HepG2 (cell line): Measurements from ENCODE around the gene HPCAL4. TPM values are rescaled to one million over a fixed set of nuclear protein-coding genes. Genes with fewer than 3 reads are reported as not detected.

Experiments
- ATAC-seq: fragments of 200-7000 bp; cut with Tn5 transposase; 3 replicates; pipeline ENCODE4 v1.9.1; 2020; ENCODE audit warnings: mild to moderate bottlenecking, moderate library complexity
- BruUV-seq: library from RNA; stranded (reverse); fragments of 400-500 nt; replicated peaks from 2 replicates; lab custom pipeline; 2021; lab: Mats Ljungman, UMichigan
- CTCF ChIA-PET: fragments of 300-600 bp; formaldehyde crosslinking; extraction: SDS; loops from one replicate; lab custom pipeline; 2021; ENCODE audit warnings: low total read pairs, inconsistent platforms, low intra/inter-chr PET ratio; lab: Yijun Ruan, JAX
- POLR2A ChIA-PET: fragments of 350-600 bp; sonication (Branson Sonifier 250); formaldehyde crosslinking; loops from one replicate; lab custom pipeline; 2020; ENCODE audit warnings: antibody characterized with exemption, inconsistent platforms; lab: Yijun Ruan, JAX
- DNase-seq: peaks from one replicate; pipeline ENCODE4 v3.0.0-alpha.2; 2015; ENCODE audit warnings: low spot score
- FAIRE-seq: peaks from 3 replicates; lab custom pipeline; 2011; peaks lifted over from hg19 to GRCh38; lab: Jason Lieb, UNC
- H2AFZ ChIP-seq: one replicate; pipeline ENCODE4 v1.6.1; 2011; ENCODE audit warnings: low read length, inconsistent platforms
- H3K27ac ChIP-seq: fragments of 300-600 bp; 3 replicates; pipeline ENCODE4 v1.8.0; 2011; ENCODE audit warnings: mixed run types, mild to moderate bottlenecking, mixed read lengths, low read length, inconsistent platforms; ENCODE audit not compliant: insufficient read depth; ENCODE audit errors: extremely low read length
- H3K27me3 ChIP-seq, 2 experiments: fragments of 200-600 bp in 1 of 2; 2 replicates in 1 of 2; 3 replicates in 1 of 2; pipeline versions ENCODE4 v1.6.0 to v1.8.0; 2011; ENCODE audit warnings: low read length in 2 of 2, mild to moderate bottlenecking in 2 of 2, moderate library complexity in 2 of 2, inconsistent platforms in 1 of 2; ENCODE audit not compliant: insufficient read depth in 2 of 2, control insufficient read depth in 1 of 2
- H3K36me3 ChIP-seq, 2 experiments: fragments of 200-600 bp in 1 of 2; replicated peaks in 1 of 2; 2 replicates in 1 of 2; 3 replicates in 1 of 2; pipeline versions ENCODE4 v1.5.1 to v1.8.0; 2011; ENCODE audit warnings: low read length in 2 of 2, inconsistent platforms in 1 of 2; ENCODE audit not compliant: insufficient read depth in 2 of 2, control insufficient read depth in 1 of 2
- H3K4me1 ChIP-seq: 2 replicates; pipeline ENCODE4 v1.5.1; 2012; ENCODE audit warnings: low read length, inconsistent platforms; ENCODE audit not compliant: insufficient read depth
- H3K4me2 ChIP-seq: 2 replicates; pipeline ENCODE4 v1.6.0; 2011; ENCODE audit warnings: low read depth, low read length, inconsistent platforms
- H3K4me3 ChIP-seq, 3 experiments: fragments of 200-600 bp in 1 of 3; sonication (generic), shearing (Covaris generic) in 1 of 3; replicated peaks in 1 of 3; 2 replicates each; pipeline ENCODE4 v1.5.1; 2011 to 2016; ENCODE audit warnings: low read length in 3 of 3, inconsistent platforms in 2 of 3, low read depth in 2 of 3, mild to moderate bottlenecking in 2 of 3, control low read depth in 1 of 3, mixed read lengths in 1 of 3; ENCODE audit not compliant: insufficient read depth in 1 of 3
- H3K79me2 ChIP-seq: one replicate; pipeline ENCODE4 v1.6.1; 2011; ENCODE audit warnings: low read length, inconsistent platforms; ENCODE audit not compliant: insufficient read depth
- H3K9ac ChIP-seq: 2 replicates; pipeline ENCODE4 v1.6.0; 2011; ENCODE audit warnings: mild to moderate bottlenecking, low read depth, low read length, inconsistent platforms; ENCODE audit not compliant: insufficient read depth
- H3K9me3 ChIP-seq: 2 replicates; pipeline ENCODE4 v1.5.1; 2012; ENCODE audit warnings: mild to moderate bottlenecking, low read length
- H4K20me1 ChIP-seq: 2 replicates; pipeline ENCODE4 v1.6.0; 2011; ENCODE audit warnings: inconsistent platforms, mild to moderate bottlenecking, low read length, moderate library complexity; ENCODE audit not compliant: insufficient read depth
- AFF4 ChIP-seq: sonication (generic); formaldehyde crosslinking; IDR thresholded peaks from 2 replicates; pipeline ENCODE4 v1.4.0; 2020; ENCODE audit warnings: missing genetic modification reagents
- BCL6 ChIP-seq: IDR thresholded peaks from 2 replicates; pipeline ENCODE4 v1.6.1; 2016; ENCODE audit warnings: missing genetic modification reagents, missing compliant biosample characterization
- FOXJ3 ChIP-seq: sonication (generic); formaldehyde crosslinking; IDR thresholded peaks from 2 replicates; pipeline ENCODE4 v1.4.0; 2020; ENCODE audit warnings: missing genetic modification reagents, mild to moderate bottlenecking, borderline replicate concordance
- HOMEZ ChIP-seq: IDR thresholded peaks from 2 replicates; pipeline ENCODE4 v1.6.1; 2016; ENCODE audit warnings: low read depth
- KDM2A ChIP-seq: sonication (generic); formaldehyde crosslinking; IDR thresholded peaks from 2 replicates; pipeline ENCODE4 v1.4.0; 2020; ENCODE audit warnings: low read depth, missing genetic modification reagents, borderline replicate concordance
- MXD4 ChIP-seq: IDR thresholded peaks from 2 replicates; pipeline ENCODE4 v1.6.1; 2016; ENCODE audit warnings: mild to moderate bottlenecking, missing biosample characterization, missing genetic modification reagents
- RXRB ChIP-seq: IDR thresholded peaks from 2 replicates; pipeline ENCODE4 v1.6.1; 2016; ENCODE audit warnings: borderline replicate concordance, missing genetic modification reagents, missing compliant biosample characterization
- SNRNP70 ChIP-seq: fragments of 200-400 bp; formaldehyde crosslinking; IDR thresholded peaks from 2 replicates; pipeline ENCODE4 v1.6.1; 2017; ENCODE audit warnings: mild to moderate bottlenecking, low read depth, low read length, moderate library complexity
- TEAD2 ChIP-seq: sonication (generic); formaldehyde crosslinking; IDR thresholded peaks from 2 replicates; pipeline ENCODE4 v1.9.0; 2021; ENCODE audit warnings: missing genetic modification reagents
- U2AF1 ChIP-seq: fragments of 200-400 bp; formaldehyde crosslinking; optimal IDR thresholded peaks from 2 replicates; pipeline ENCODE3; 2017; ENCODE audit warnings: mild to moderate bottlenecking, low read depth, low read length
- ZNF121 ChIP-seq: sonication (generic); formaldehyde crosslinking; IDR thresholded peaks from 2 replicates; pipeline ENCODE4 v1.5.0; 2020; ENCODE audit warnings: mild to moderate bottlenecking, missing genetic modification reagents
- ZNF430 ChIP-seq: sonication (generic); formaldehyde crosslinking; IDR thresholded peaks from 2 replicates; pipeline ENCODE4 v1.9.0; 2021; ENCODE audit warnings: mild to moderate bottlenecking, missing genetic modification reagents
- ZNF891 ChIP-seq: sonication (generic); formaldehyde crosslinking; IDR thresholded peaks from 2 replicates; pipeline ENCODE4 v1.5.0; 2020; ENCODE audit warnings: mild to moderate bottlenecking, missing genetic modification reagents
- WGBS: methylation state at CpG from one replicate; pipeline ENCODE4 v1.1.6; 2017; ENCODE audit warnings: low lambda C conversion rate; 5-methylcytosine and 5-hydroxymethylcytosine counted together
- in situ Hi-C: cut with HindIII; loops from 2 replicates; pipeline ENCODE4 v1.10.0; 2017; ENCODE audit warnings: low pct_unique_long_range_greater_than_20kb; ENCODE audit not compliant: extremely low pct_ligation_motif_present
- intact Hi-C: fragments of 100-400 bp; cut with micrococcal nuclease; formaldehyde crosslinking; loops from one replicate; pipeline ENCODE4 v1.10.0; 2022; ENCODE audit not compliant: unreplicated experiment
- polyA plus RNA-seq, 8 experiments: library from polyadenylated mRNA; depleted of rRNA in 3 of 8; stranded (reverse) in 7 of 8; unstranded in 1 of 8; fragments of >200 nt; fragmentation: Illumina TruSeq in 4 of 8; extraction: Trizol in 4 of 8; gene quantifications; 2 replicates each; pipeline versions ENCODE4 v1.2.1 to v1.2.3, GENCODE V29; 2011 to 2016; ENCODE audit warnings: low read depth in 4 of 8, missing spikeins in 1 of 8, mixed read lengths in 1 of 8; ENCODE audit not compliant: insufficient read depth in 1 of 8
- total RNA-seq, 5 experiments: library from RNA; depleted of rRNA; stranded (reverse); fragments of >200 nt; fragmentation: Illumina TruSeq; extraction: Trizol; gene quantifications; 2 replicates each; pipeline ENCODE4 v1.2.3, GENCODE V29; 2016; ENCODE audit warnings: low read depth in 1 of 5
- TF ChIP-seq, protein P1 (sequence below): sonication (generic); formaldehyde crosslinking; IDR thresholded peaks from 2 replicates; pipeline ENCODE4 v1.4.0; 2020; ENCODE audit warnings: missing genetic modification reagents
- TF ChIP-seq, protein P2 (sequence below): sonication (generic); formaldehyde crosslinking; IDR thresholded peaks from 2 replicates; pipeline ENCODE4; 2020; ENCODE audit warnings: missing genetic modification reagents, mild to moderate bottlenecking, borderline replicate concordance

The HPCAL4 gene
- total and polyA plus RNA-seq, 2 of the 13 experiments (the other 11 are each of a cell fraction or from before 2014, with no cell fraction given), result not detected

DNA sequence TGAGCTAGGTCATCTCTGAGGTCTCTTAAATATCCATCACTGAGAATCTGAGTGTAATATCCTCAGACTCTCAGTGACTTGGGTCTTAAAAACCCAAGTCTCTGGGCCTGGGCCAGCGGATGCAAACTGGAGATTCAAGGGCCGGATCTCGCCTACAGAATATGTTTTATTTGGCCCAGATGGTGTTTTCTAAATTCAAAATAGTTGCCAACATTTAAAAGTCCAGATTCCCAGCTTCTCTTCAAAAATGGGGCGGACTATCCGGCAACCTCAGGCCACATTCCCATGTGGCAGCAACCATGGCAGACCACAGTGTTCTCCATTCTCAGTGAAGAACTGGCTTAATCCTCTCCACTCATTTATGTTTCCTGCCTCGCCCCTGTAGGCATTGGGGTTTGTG lies 39.1 kb downstream of the HPCAL4 start:
- H3K4me2 ChIP-seq, result no peak overlapping the region
- H2AFZ ChIP-seq, result no peak overlapping the region
- no peak for TF ChIP-seq ZNF891 (CRISPR knock-in tag)
- TF ChIP-seq SNRNP70, result no peak
- TF ChIP-seq, protein P1, sequence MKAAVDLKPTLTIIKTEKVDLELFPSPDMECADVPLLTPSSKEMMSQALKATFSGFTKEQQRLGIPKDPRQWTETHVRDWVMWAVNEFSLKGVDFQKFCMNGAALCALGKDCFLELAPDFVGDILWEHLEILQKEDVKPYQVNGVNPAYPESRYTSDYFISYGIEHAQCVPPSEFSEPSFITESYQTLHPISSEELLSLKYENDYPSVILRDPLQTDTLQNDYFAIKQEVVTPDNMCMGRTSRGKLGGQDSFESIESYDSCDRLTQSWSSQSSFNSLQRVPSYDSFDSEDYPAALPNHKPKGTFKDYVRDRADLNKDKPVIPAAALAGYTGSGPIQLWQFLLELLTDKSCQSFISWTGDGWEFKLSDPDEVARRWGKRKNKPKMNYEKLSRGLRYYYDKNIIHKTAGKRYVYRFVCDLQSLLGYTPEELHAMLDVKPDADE (CRISPR knock-in tag), result no peak
- no peak for TF ChIP-seq AFF4 (CRISPR knock-in tag)
- no peak for TF ChIP-seq HOMEZ (CRISPR knock-in tag)
- TF ChIP-seq, protein P2, sequence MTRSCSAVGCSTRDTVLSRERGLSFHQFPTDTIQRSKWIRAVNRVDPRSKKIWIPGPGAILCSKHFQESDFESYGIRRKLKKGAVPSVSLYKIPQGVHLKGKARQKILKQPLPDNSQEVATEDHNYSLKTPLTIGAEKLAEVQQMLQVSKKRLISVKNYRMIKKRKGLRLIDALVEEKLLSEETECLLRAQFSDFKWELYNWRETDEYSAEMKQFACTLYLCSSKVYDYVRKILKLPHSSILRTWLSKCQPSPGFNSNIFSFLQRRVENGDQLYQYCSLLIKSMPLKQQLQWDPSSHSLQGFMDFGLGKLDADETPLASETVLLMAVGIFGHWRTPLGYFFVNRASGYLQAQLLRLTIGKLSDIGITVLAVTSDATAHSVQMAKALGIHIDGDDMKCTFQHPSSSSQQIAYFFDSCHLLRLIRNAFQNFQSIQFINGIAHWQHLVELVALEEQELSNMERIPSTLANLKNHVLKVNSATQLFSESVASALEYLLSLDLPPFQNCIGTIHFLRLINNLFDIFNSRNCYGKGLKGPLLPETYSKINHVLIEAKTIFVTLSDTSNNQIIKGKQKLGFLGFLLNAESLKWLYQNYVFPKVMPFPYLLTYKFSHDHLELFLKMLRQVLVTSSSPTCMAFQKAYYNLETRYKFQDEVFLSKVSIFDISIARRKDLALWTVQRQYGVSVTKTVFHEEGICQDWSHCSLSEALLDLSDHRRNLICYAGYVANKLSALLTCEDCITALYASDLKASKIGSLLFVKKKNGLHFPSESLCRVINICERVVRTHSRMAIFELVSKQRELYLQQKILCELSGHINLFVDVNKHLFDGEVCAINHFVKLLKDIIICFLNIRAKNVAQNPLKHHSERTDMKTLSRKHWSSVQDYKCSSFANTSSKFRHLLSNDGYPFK, result no peak
- TF ChIP-seq RXRB (CRISPR knock-in tag), result no peak
- TF ChIP-seq FOXJ3 (CRISPR knock-in tag), result no peak
- no peak for TF ChIP-seq TEAD2 (CRISPR knock-in tag)
- TF ChIP-seq ZNF121 (CRISPR knock-in tag), result no peak
- TF ChIP-seq U2AF1, result no peak
- no peak for TF ChIP-seq KDM2A (CRISPR knock-in tag)
- TF ChIP-seq ZNF430, result no peak
- TF ChIP-seq MXD4 (CRISPR knock-in tag), result no peak
- no peak for TF ChIP-seq BCL6 (CRISPR knock-in tag)
- BruUV-seq, result no TSS peak
- H3K4me3 ChIP-seq, result no peak overlapping the region
- WGBS, result 34% methylated on average over 6 of the region's 6 CpGs
- ATAC-seq (no peak), FAIRE-seq (no peak), DNase-seq (no peak)
- no peaks in the 10 kb centered on the region for H3K4me1 ChIP-seq
- ChIA-PET POLR2A (no interaction called here), CTCF (no interaction called here)
- intact Hi-C loops, result no loop called here
- H3K79me2 ChIP-seq, result no peaks in the 10 kb centered on the region
- no peaks in the 10 kb centered on the region for H4K20me1 ChIP-seq
- peaks cover 3 to 49% of the 10 kb centered on the region in 2 experiments; a peak in 4 of 5 replicates for H3K27me3 ChIP-seq
- no peak overlapping the region for H3K9ac ChIP-seq
- H3K36me3 ChIP-seq, result no peaks in the 10 kb centered on the region
- H3K27ac ChIP-seq, result no peak overlapping the region
- in situ Hi-C loops, result loop anchor here (5.0 kb wide), 1 partner anchor 45 kb away; no protein-coding TSS in a partner anchor
- no peaks in the 10 kb centered on the region for H3K9me3 ChIP-seq
